Skeletal muscle cell (primary cell): ENCODE results near the gene ZNF100.
"Not testable (repeated sequence)": the region's sequence is repeated elsewhere in the genome, so short reads cannot be mapped to it uniquely, and the experiment has no call there.

Source experiments
- DNase-seq: peaks from one replicate; pipeline ENCODE4 v3.0.0-alpha.2; 2010; ENCODE audit warnings: low read depth
- H3K4me3 ChIP-seq: 2 replicates; pipeline ENCODE4 v1.5.1; 2011; ENCODE audit warnings: low read depth, mild to moderate bottlenecking, control low read depth, low read length, moderate library complexity

The ZNF100 gene

DNA sequence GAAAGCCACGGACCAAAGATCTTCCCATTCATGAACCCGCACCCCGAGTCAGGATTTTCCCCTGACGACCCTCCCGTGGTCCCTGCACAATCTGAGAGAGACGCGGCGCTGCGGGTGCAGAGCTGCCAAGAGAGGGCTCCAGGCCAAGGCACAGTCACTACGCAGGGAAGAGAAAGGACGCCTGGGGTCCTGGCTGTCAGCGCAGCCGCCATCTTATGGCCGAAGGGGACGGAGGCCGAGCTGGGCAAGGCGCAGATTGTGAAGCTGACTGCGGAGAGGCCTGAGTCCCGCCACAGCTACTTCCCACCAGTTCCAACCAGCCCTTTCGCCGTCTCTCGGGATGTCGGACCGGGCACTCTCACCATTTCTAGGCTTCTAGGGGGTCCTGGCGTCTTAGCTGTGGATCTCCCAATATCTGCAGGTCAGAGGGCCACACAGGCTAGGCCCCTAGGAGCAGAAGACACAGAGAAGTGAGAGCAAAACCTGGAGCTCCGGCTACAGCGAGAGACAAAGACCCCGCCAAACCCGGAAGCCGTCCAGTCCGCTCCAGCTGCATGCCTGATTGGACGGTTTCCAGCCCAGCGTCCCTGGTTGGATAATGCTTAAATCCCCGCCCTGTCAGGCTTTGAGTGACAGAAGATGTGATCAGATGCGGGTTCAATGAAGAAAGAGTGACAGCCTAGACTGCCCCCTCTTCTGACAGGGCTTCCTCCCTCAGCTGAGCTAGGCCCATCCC lies at the start of gene ZNF100:
TSS of gene ZNF100 (minus strand) at position 515 of the 736 bp plus-strand sequence. CDS start at position 365, 150 bp downstream.
- H3K4me3 ChIP-seq: peak within 1 kb of the TSS; percentile 88
- DNase-seq: peak; percentile 61

DNA sequence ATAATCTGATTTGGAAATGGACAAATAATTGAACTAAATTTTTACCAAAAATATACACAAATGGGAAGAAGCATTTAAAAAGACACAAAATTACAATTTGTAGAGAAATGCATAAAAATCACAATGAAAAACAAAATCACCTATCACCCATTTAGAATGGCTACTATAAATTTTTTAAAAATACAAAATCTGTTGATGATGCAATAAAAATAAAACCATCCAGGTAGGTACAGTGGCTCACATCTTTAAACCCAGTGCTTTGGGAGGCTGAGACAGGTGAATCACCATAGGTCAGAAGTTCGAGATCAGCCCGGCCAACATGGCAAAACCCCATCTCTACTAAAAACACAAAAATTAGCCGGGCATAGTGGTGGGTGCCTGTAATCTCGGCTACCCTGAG lies 45.1 kb upstream of the ZNF100 start:
- H3K4me3 ChIP-seq: no peak overlapping the region
- no peak for DNase-seq

DNA sequence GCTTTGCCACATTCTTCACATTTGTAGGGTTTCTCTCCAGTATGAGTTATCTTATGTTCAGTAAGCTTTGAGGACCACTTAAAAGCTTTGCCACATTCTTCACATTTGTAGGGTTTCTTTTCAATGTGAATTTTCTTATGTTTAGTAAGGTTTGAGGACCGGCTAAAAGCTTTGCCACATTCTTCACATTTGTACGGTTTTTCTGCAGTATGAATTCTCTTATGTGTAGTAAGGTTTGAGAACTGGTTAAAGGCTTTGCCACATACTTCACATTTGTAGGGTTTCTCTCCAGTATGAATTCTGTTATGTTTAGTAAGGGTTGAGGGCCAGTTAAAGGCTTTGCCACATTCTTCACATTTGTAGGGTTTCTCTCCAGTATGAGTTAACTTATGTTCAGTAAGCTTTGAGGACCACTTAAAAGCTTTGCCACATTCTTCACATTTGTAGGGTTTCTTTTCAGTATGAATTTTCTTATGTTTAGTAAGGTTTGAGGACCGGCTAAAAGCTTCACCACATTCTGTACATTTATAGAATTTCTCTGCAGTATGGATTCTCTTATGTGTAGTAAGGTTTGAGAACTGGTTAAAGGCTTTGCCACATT lies 41.1 kb upstream of the ZNF100 start:
- not testable (repeated sequence) for H3K4me3 ChIP-seq, DNase-seq

DNA sequence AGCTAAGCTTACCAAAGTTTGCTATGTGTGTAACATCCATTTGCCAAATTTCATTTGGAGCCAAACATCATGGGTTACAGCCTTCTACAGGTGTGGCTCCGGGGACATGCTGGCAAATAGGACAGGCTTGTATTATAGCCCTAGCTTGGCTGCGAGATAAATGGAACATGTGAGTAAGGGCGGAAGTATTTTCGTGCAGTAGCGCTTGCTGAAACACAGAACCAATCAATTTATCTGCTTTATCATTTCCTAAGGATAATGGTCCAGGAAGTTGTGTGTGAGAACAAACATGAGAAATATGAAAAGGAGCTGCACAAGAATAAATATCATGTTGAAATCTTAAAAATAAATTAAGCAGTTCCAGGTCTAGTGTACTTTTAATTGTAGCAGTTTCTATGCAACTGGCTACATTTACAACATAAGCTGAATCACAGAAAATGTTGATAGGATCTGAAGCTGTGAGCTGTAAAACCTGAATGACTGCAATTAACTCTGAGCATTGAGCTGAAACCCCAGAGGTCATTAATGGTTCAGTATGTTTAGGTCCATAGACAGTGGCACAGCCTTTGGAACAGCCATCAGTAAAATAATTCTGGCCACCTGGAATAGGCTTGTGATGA lies 22.2 kb upstream of the ZNF100 start:
- no peak overlapping the region for H3K4me3 ChIP-seq
- no peak for DNase-seq

DNA sequence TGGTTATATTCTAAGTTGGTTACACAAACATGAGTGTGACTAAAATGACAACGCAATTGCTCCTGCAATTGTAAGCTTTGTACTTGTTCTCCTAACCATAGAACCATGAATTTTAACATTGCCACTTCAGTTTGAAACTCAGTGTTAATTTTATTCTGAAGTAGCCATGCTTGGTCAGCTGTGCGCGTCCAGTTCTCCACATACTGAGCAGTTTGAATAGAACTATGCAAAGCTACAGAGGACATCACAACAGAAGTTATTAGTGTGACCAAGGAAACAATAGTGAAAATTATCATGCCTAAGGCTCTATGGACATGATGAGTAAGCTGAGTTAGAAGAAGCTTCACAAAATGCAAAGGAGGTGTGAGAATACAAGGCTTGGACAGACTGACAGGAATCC lies 19.6 kb upstream of the ZNF100 start:
- DNase-seq: no peak
- no peak overlapping the region for H3K4me3 ChIP-seq

DNA sequence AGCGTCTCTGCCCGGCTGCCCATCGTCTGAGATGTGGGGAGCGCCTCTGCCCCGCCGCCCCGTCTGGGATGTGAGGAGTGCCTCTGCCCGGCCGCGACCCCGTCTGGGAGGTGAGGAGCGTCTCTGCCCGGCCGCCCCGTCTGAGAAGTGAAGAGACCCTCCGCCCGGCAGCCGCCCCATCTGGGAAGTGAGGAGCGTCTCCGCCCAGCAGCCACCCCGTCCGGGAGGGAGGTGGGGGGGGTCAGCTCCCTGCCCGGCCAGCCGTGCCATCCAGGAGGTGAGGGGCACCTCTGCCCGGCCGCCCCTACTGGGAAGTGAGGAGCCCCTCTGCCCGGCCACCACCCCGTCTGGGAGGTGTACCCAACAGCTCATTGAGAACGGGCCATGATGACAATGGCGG lies 8.4 kb upstream of the ZNF100 start:
- not testable (repeated sequence) for DNase-seq

DNA sequence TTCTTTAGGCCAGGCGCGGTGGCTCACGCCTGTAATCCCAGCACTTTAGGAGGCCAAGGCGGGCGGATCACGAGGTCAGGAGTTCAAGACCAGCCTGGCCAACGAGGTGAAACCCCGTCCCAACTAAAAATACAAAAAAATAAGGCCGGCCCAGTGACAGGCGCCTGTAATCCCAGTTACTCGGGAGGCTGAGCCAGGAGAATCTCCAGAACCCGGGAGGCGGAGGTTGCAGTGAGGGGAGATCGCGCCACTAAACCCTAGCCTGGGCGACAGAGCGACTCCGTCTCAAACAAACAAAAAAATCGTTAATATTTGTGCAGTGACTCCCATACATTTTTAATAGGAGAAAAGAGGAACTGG lies 694 bp downstream of the ZNF100 start:
- not testable (repeated sequence) for DNase-seq
- peak overlapping the region; percentile 88 for H3K4me3 ChIP-seq

More for the DNA sequence above, 8.4 kb upstream of the ZNF100 start:
- not testable (repeated sequence) for H3K4me3 ChIP-seq

DNA sequence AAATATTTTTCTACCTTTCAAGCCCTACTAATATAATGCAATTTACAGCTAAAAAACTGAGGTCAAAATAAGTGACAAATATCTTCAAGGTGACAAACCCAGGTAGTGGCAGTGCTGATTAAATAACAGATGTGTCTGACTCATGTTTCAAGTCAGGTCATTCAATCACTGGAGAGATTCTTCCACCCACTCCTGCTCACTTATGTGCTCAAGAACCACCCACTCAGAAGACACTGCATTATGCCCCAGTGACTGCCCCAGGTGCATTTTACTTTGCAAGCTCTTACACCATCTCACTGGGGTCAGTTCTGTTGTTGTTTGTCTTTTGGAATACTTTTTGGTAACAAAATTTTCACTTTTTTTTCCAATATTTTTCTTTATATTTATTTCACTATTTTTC lies 2.2 kb downstream of the ZNF100 start:
- H3K4me3 ChIP-seq: no peak overlapping the region
- no peak for DNase-seq

DNA sequence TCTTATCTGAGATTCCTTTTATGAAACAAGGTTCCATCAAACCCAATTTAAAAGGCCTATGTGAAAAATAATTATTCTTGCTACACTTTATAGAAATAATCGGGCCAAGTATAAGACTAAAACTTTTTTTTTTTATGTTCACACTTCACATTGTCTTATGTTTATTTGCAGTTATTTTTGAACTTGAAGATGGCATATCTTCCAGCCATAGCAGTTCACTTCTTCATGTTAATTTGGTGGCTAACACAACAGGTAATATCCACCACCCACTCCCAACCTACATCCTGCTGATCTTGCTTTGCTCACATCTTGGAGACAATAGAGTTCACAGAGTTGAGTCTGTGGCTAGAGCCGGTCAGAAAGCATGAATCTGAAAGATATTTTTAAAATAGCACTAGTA lies 5.8 kb downstream of the ZNF100 start:
- not testable (repeated sequence) for H3K4me3 ChIP-seq, DNase-seq

DNA sequence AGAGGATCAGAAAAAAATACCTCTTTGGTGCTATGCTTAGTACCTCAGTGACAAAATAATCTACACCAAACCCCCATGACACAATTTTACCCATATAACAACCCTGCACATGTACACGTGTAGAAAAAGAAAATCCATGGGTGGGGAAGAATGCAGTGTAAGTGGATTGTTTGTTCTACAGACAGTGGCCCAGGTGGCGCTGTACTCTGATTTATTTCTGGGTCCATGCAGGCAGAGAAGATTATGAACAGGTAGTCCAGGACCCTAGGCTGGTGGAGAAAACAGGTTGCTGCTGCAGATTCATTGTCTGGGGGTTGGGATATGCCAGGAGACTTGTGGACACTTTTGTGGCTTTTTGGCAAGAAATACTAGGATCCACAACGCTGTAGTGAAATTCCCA lies 9.1 kb downstream of the ZNF100 start:
- no peak for DNase-seq
- H3K4me3 ChIP-seq: no peak overlapping the region

DNA sequence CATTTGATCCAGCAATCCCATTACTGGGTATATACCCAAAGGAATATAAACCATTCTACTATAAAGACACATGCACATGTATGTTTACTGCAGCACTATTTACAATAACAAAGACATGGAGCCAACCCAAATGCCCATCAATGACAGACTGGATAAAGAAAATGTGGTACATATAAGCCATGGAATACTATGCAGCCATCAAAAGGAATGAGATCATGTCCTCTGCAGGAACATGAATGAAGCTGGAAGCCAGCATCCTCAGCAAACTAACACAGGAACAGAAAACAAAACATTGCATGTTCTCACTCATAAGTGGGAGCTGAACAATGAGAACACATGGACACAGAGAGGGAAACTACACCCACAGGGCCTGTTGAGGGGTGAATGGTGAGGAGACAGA lies 11.8 kb downstream of the ZNF100 start:
- not testable (repeated sequence) for H3K4me3 ChIP-seq, DNase-seq

DNA sequence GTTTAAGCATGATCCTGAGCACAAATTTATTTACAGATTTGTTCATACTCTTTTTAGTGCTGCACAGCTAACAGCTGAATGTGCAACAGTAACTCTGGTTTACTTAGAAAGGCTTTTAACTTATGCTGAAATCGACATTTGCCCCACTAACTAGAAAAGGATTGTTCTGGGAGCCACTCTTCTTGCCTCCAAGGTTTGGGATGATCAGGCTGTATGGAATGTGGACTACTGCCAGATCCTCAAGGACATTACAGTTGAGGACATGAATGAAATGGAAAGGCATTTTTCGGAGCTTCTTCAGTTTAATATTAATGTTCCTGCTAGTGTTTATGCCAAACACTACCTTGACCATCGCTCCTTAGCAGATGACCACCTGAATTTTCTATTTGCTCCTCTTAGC lies 16.0 kb downstream of the ZNF100 start:
- peak; percentile 26 for DNase-seq
- no peak overlapping the region for H3K4me3 ChIP-seq

DNA sequence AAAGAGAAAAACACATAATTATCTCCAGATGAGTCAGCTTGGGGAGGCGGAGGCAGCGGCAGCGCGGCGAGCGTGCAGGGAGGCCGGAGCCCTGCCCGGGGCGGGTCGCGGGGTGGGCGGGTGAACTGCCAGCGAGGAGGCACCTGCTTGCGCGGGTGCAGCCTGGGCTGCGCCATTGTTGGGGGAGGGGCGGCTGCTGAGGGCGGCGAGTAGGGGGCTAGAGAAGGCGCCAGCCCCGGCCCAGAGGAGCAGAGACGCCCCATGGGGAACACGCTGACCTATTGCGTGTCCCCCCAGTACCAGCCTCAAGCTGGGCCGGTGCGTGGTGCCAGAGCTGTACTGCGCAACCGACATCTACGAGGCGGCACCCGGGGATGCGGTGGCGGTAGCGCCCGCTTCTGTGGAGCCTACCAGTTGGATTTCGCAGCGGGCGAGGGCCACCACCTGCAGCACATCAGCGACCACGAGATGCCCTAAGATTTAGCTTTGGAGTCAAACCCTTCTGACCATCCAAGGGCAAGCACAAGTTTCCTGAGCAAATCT lies 16.7 kb downstream of the ZNF100 start:
- no peak overlapping the region for H3K4me3 ChIP-seq
- DNase-seq: no peak

DNA sequence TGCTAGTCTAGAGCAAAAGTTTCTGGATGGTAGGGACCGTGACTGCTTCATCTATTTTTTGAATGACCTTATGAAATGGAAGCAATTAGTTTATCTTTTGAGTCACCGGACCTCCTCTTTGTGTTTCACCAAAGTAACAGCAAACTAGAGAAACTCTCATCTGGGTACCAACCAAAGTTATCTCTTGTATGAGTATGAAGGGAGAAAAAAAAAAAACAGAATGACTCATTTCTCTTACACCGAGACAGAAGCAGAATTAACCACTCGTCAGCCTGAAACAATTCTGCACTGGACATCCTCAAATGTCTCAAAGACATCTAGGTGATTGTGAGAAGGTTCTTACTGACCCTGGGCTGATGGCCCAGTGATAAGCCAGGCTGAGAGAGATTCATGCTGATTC lies 18.3 kb downstream of the ZNF100 start:
- DNase-seq: no peak
- no peak overlapping the region for H3K4me3 ChIP-seq

DNA sequence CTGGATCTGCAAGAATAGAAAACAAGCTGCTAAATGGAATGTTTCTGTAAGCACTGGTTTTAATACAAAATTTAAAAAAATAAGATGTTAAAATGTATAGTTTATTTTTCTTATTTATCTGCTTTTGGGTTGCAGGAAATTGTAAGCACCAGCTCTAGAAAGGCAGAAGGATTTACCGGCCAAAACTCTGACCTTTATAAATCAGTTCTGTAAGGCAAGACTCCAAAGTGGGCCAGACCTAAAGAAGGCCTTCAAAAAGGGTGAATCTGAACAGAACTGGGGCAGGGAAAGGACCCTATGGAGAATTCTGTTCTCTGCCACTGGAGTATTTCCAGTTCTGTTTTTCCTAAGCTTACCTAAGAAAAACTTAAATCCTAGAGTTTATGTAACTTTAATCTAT lies 19.3 kb downstream of the ZNF100 start:
- H3K4me3 ChIP-seq: no peak overlapping the region

DNA sequence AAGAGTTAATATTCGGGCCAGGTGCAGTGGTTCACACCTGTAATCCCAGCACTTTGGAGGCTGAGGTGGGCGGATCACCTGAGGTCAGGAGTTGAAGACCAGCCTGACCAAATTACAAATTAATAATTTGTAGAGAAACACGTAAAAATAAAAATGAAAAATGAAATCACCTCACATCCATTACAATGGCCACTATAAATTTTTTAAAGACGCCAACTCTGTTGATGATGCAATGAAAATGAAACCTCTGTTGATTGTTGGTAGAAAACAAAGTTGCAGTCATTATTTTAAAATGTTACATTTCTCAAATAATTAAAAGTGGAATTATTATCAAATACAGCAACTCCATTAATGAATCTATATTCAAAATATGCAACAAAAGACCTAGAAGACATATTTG lies 26.8 kb downstream of the ZNF100 start:
- no peak for DNase-seq
- H3K4me3 ChIP-seq: no peak overlapping the region

More for the DNA sequence above, 19.3 kb downstream of the ZNF100 start:
- no peak for DNase-seq

DNA sequence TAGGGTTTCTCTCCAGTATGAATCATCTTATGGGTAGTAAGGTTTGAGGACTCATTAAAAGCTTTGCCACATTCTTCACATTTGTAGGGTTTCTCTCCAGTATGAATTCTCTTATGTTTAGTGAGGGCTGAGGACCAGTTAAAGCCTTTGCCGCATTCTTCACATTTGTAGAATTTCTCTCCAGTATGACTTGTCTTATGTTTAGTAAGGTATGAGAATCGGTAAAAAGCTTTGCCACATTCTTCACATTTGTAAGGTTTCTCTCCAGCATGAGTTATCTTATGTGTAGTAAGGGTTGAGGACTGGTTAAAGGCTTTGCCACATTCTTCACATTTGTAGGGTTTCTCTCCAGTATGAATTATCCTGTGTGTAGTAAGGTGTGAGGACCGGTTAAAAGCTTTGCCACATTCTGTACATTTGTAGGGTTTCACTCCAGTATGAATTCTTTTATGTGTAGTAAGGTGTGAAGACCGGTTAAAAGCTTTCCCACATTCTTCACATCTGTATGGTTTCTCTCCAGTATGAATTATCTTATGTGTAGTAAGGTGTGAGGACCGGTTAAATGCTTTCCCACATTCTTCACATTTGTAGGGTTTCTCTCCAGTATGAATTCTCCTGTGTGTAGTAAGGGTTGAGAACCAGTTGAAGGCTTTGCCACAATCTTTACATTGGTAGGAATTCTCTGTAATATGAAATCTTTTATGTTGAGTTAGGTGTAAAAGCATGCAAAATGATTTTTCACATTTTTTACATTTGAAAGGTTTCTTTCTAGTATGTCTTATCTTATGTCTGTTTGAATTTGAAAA lies 40.2 kb downstream of the ZNF100 start:
- H3K4me3 ChIP-seq, DNase-seq: not testable (repeated sequence)

DNA sequence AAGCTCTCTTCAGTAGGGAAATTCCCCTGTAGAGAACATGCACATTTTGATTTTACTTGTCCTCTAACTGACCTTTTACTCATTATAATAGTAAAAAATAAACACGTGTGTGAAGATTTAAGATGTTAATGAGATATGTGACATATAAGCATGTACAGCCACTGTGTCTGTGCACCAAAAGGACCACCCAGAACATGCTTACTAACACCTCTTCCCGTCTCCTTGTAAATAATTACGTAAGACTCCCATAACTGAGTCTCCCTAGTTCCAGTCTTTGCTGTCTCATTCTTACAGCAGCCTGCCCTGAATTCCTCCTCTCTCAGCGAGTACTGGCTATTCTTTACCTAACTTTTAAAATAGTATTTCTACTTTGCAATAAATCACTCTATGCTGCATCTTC lies 53.6 kb downstream of the ZNF100 start:
- no peak for DNase-seq
- H3K4me3 ChIP-seq: no peak overlapping the region

DNA sequence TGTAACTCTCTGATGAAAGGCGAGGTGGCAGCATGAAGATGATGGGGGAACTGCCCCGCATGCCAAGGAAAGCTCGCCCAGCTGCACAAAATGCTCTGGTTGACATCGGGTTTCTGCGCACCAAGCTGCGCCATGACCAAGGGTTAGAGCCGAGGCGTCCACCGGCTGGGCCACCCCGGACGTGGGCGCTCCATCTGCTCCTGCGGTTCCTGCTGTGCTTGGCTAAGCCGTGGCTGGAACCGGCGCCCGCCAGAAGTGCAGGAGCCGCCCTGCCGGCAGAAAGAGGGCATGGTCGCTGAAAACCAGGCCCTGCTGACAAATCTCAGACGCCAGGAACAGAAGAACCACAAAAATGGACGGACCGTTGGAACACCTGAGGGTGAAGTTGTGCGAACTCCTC lies 57.9 kb downstream of the ZNF100 start:
- no peak for DNase-seq
- no peak overlapping the region for H3K4me3 ChIP-seq

DNA sequence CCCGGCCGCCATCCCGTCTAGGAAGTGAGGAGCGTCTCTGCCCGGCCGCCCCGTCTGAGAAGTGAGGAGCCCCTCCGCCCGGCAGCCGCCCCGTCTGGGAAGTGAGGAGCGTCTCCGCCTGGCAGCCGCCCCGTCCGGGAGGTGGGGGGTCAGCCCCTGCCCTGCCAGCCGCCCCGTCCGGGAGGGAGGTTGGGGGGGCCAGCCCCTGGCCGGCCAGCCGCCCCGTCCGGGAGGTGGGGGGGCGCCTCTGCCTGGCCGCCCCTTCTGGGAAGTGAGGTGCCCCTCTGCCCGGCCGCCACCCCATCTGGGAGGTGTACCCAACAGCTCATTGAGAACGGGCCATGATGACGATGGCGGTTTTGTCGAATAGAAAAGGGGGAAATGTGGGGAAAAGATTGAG lies 59.5 kb downstream of the ZNF100 start:
- not testable (repeated sequence) for DNase-seq, H3K4me3 ChIP-seq
